Astrocyte of the spinal cord (primary cell): ENCODE measurements around the gene MED13.

Experiments
- DNase-seq: peaks from one replicate; pipeline ENCODE4 v3.0.0; 2011; ENCODE audit warnings: low read depth, low spot score
- H3K4me3 ChIP-seq: 2 replicates; pipeline ENCODE4 v1.5.1; 2011; ENCODE audit warnings: low read depth, mild to moderate bottlenecking, low read length, moderate library complexity
- CTCF ChIP-seq: IDR thresholded peaks from 2 replicates; pipeline ENCODE4 v1.5.1; 2012; ENCODE audit warnings: low read depth, mild to moderate bottlenecking, low read length, inconsistent platforms
- in situ Hi-C: cut with HindIII; loops from 2 replicates; pipeline ENCODE4 v1.10.0; 2017; ENCODE audit warnings: low sequenced_read_pairs

Gene MED13

GRCh38 chr17:62105861-62106260 lies 40.8 kb upstream of the MED13 start:
- in situ Hi-C loops, result no loop called here
- no peak for TF ChIP-seq CTCF
- no peak overlapping the region for H3K4me3 ChIP-seq
- no peak for DNase-seq

DNA sequence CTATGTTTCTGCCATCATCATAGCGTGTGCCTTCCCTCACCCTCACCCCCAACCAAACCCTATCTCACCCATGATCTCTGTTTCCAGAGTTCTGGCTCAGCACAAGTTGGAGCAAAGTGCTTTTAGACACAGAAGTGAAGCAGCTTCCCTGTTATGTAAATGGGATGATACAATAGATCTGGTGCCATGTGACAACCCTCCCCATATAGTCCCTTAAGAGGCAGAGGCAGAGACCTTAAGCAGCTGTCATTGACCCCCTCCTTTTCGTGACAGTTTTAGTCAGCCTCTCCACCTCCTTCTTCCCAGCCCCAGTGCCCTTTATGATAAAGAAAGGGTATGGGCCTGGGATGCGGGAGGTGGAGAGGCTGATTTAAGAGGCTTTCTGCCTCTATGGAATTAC lies 40.3 kb upstream of the MED13 start:
- H3K4me3 ChIP-seq, result no peak overlapping the region
- TF ChIP-seq CTCF, result no peak
- in situ Hi-C loops, result no loop called here
- DNase-seq, result no peak

DNA sequence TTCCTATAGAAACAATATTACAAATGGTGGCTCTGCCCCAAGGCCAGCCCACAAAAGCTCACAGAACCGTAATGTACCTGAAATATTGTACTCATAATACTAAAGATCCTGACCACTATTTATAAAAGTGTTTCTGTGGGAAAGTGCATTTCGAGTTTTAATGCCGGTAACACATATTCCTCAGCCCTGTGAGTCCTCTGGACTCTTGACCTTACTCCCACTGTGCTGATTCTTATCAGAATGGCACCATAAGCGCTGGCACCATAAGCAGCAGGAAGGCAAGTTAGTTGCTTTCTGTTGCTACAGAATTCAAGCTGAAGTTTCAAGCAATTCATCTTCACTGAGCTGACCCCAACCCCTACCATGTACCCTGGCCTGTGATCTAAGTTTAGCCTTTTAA lies 36.4 kb upstream of the MED13 start:
- TF ChIP-seq CTCF, result no peak
- no peak overlapping the region for H3K4me3 ChIP-seq
- DNase-seq, result no peak
- in situ Hi-C loops, result no loop called here

DNA sequence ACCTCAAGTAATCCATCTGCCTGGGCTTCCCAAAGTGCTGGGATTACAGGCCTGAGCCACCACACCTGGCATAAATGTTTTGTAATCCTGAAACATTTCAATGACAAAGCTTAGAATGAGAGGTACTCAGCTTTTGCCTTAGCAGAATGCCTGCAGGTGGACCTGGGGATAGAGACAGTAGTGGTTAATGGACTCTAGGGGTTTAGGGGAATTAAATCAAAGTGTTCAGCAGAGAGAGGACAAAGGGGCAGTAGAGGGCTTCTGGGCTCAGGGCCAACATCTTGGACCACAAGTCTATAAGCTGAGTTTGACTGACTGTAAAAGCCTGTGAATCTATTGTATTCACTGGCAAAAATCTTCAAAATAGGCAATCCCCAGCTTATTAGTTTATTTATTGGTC lies 36.0 kb upstream of the MED13 start:
- no peak for TF ChIP-seq CTCF
- in situ Hi-C loops, result no loop called here

DNA sequence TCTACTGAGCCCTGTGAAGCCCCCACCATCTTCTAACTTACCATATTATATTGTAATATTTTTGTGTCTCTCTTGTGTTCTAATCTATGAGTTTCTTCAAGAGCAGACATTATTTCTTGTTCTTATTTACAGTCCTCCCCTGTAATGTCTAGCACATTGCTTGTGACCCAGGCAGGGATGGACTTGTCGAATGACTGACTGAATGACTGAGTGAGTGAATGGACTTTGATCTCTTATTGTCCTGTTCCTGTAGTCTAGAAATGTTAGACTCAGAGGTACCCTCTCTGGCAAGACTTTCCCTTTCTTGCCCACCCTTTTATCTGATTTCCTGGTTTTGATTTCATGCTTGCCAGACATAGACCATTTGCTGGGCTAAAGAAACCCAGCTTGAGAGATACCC lies 35.0 kb upstream of the MED13 start:
- no peak for TF ChIP-seq CTCF
- no peak overlapping the region for H3K4me3 ChIP-seq
- in situ Hi-C loops, result no loop called here
- DNase-seq, result no peak

More for the DNA sequence above, 36.0 kb upstream of the MED13 start:
- no peak for DNase-seq
- no peak overlapping the region for H3K4me3 ChIP-seq

- no peak for TF ChIP-seq CTCF
- no peak overlapping the region for H3K4me3 ChIP-seq
- in situ Hi-C loops, result no loop called here
- DNase-seq, result no peak
These were observed 34.5 kb upstream of the MED13 start for GRCh38 chr17:62099532-62099931.

DNA sequence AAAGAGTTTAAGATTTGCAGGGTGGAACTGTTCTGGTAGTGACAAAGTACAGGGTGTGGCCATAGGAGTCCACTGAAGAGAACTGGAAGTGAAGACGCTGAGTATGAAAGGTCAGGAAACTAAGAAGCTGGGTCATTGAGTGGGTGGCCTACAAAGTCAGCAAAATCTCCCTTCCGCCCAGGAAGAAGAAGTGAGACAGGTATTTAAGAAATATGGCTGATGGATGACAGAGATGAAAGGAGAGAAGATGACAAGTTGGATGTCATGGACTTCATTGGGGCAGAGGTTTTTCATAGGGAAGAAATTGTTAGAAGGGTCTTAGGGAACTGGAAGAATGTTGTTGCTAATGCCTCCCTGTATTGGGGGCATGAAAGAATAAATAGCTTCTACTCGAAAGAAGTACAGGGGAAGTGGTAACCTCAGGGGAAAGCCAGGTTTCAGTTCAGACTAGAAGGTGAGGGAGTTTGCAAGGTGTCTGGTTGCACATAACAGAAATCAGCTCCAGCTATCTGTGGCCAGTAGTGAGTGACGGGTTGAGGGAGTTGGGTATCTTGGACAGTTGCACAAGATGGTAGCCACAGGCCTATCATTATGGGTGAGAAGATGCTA lies 33.6 kb upstream of the MED13 start:
- in situ Hi-C loops, result no loop called here
- no peak overlapping the region for H3K4me3 ChIP-seq
- TF ChIP-seq CTCF, result no peak
- no peak for DNase-seq
